SK-N-MC (cell line): Measurements from ENCODE around the gene WASF3.

Experiments used
- EZH2 ChIP-seq: fragments of 200-600 bp; sonication (generic); IDR thresholded peaks from one replicate; pipeline ENCODE4 v1.6.1; 2017; ENCODE audit warnings: antibody characterized with exemption
- POLR2AphosphoS5 ChIP-seq: IDR thresholded peaks from 2 replicates; pipeline ENCODE4 v1.6.1; 2012; ENCODE audit warnings: mild to moderate bottlenecking, low read depth, low read length, borderline replicate concordance

GRCh38 chr13:26528527-26528926 lies 29.0 kb upstream of the WASF3 start:
- TF ChIP-seq POLR2AphosphoS5 (no peak), EZH2 (no peak)
